ES-I3 (cell line): ENCODE data around the gene GOLGA6L22.
"Not testable (repeated sequence)": the region's sequence is repeated elsewhere in the genome, so short reads cannot be mapped to it uniquely, and the experiment has no call there.

Experiments used
- H3K36me3 ChIP-seq: 2 replicates; pipeline ENCODE4 v1.6.1; 2013; ENCODE audit warnings: mild to moderate bottlenecking, low read length, control low read depth, moderate library complexity; ENCODE audit not compliant: insufficient read depth
- H3K4me1 ChIP-seq: 2 replicates; pipeline ENCODE4 v1.6.1; 2013; ENCODE audit warnings: mild to moderate bottlenecking, control low read depth, low read length; ENCODE audit not compliant: insufficient read depth
- H3K9ac ChIP-seq: 2 replicates; pipeline ENCODE4 v1.6.1; 2013; ENCODE audit warnings: low read depth, mild to moderate bottlenecking, low read length, moderate library complexity
- H3K9me3 ChIP-seq: 2 replicates; pipeline ENCODE4 v1.6.1; 2013; ENCODE audit warnings: mild to moderate bottlenecking, low read length, moderate library complexity; ENCODE audit not compliant: control insufficient read depth, insufficient read depth

GOLGA6L22 gene, protein sequence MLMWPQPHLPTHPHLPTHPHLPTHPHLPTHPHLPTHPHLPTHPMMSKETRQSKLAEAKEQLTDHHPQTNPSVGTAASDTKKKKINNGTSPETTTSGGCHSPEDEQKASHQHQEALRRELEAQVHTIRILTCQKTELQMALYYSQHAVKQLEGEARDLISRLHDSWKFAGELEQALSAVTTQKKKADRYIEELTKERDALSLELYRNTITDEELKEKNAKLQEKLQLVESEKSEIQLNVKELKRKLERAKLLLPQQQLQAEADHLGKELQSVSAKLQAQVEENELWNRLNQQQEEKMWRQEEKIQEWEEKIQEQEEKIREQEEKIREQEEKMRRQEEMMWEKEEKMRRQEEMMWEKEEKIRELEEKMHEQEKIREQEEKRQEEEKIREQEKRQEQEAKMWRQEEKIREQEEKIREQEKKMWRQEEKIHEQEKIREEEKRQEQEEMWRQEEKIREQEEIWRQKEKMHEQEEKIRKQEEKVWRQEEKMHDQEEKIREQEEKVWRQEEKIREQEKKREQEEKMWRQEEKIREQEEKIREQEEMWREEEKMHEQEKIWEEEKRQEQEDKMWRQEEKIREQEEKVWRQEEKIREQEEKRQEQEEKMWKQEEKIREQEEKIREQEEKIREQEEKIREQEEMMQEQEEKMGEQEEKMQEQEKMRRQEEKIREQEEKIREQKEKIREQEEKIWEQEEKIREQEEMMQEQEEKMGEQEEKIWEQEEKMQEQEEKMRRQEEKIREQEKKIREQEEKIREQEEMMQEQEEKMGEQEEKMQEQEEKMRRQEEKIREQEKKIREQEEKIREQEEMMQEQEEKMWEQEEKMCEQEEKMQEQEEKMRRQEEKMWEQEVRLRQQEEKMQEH

DNA sequence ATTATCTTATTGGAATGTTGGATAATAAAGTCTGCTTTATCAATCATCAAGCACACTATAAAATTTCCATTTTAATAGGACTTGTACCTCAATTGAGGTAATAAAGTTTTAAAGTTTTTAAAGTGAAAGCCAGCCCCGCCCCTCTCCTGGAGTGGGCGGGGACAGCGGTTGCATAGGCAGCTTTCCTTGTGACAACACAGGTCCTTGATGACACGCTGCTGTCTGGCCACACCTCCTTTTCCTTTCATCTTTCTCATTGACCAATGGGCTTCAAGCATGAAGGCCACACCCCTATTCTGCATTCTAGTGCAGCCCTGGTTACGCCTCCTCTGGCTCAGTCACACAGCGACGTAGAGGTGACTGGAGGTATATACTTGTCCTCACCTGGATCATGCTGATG lies at the start of gene GOLGA6L22:
TSS of gene GOLGA6L22 (plus strand) at position 301 of the 400 bp plus-strand sequence. CDS start at position 392, 91 bp downstream.
- H3K9ac ChIP-seq, H3K36me3 ChIP-seq, H3K4me1 ChIP-seq, H3K9me3 ChIP-seq: not testable (repeated sequence)

DNA sequence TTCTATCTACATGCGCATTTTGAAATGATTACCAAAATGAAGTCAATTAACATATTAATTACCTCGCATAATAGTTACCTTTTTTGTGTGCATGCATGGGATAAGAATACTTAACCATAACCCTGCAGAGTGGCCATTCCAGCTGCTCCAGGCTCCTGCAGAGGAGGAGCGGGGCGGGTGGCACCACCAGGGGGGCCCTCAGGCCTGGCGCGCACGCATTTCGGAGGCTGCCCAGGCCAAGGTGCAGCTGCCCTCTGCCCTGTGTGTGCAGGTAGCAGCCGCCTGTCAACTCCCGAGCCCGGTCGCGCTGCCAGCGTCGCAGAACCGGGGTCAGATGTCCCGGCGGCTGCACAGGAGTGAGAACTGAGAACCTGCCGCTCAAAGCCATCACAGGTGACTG lies 41.4 kb upstream of the GOLGA6L22 start:
- H3K4me1 ChIP-seq, H3K36me3 ChIP-seq, H3K9me3 ChIP-seq: not testable (repeated sequence)

GRCh38 chr15:22417795-22418194 lies 40.9 kb upstream of the GOLGA6L22 start:
- H3K9ac ChIP-seq, H3K9me3 ChIP-seq, H3K36me3 ChIP-seq, H3K4me1 ChIP-seq: not testable (repeated sequence)

More for the DNA sequence above, 41.4 kb upstream of the GOLGA6L22 start:
- H3K9ac ChIP-seq = not testable (repeated sequence)

DNA sequence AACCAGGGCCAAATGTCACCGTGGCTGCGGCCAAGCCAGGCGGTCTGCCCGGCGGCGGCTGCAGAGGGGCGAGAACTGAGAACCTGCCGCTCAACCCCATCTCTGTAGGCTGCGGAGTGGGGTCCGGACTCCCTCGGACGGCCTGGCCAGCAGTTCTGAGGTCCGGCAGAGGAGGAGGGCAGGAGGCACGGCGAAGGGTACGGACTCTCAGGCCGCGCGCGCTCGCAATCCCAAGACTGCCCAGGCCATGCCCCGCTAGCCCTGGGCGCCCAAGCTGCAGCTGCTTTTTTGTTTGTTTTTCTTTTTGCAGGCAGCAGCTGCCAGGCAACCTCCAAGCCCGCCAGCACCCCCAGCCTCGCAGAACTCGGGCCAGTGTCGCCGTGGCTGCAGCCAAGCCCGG lies 40.5 kb upstream of the GOLGA6L22 start:
- not testable (repeated sequence) for H3K9me3 ChIP-seq, H3K9ac ChIP-seq, H3K4me1 ChIP-seq, H3K36me3 ChIP-seq

GRCh38 chr15:22418666-22419065 lies 40.0 kb upstream of the GOLGA6L22 start:
- H3K36me3 ChIP-seq, H3K9ac ChIP-seq, H3K4me1 ChIP-seq, H3K9me3 ChIP-seq: not testable (repeated sequence)

- H3K9ac ChIP-seq, H3K9me3 ChIP-seq, H3K4me1 ChIP-seq, H3K36me3 ChIP-seq: not testable (repeated sequence)
Measured at GRCh38 chr15:22420340-22420739, 38.4 kb upstream of the GOLGA6L22 start.

DNA sequence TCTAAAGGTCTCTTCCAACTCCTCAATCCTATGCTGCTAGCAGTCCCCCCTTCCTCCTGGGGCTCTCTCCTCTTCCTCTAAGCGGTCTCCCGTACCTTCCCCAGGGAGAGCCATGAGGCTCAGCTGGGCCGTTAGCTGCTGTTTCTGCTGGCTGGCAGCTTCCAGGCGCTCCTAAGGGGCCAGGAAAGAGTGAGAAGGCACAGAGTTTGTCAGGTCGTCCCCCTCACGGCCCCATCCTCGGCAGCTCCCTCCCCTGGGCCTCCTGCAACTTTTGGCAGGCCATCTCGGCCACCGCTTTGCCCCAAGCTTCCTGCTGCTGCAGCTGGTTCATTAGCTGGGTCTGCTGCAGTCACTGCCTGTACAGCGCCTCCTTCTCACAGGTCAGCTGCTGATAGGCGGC lies 29.3 kb upstream of the GOLGA6L22 start:
- H3K9me3 ChIP-seq, H3K9ac ChIP-seq, H3K36me3 ChIP-seq, H3K4me1 ChIP-seq: not testable (repeated sequence)

GRCh38 chr15:22431687-22432086 lies 27.0 kb upstream of the GOLGA6L22 start:
- not testable (repeated sequence) for H3K4me1 ChIP-seq, H3K9ac ChIP-seq, H3K36me3 ChIP-seq, H3K9me3 ChIP-seq

GRCh38 chr15:22494490-22495113 lies 35.9 kb downstream of the GOLGA6L22 start:
- peak overlapping the region; percentile 20; the same call in 1 of the 2 replicates for H3K9ac ChIP-seq
- not testable (repeated sequence) for H3K36me3 ChIP-seq, H3K4me1 ChIP-seq, H3K9me3 ChIP-seq

DNA sequence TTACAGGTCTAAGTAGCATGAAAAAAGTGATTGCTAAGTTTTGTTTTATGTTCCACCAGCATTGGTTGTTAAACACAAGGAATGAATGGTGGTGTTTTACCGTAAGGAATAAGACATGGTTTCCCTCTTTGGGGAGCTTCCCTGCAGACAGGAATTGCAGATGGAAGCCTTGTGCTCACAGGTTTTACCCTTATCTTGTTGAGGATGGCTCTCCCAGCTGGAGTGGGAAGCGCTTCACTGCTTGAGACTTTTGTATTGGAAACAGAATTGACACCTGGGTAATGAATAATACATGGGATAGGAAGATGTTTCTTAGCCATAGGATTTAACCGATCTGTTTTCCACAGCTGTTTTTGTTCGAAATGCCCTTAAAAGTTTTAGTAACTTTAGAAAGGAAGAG lies 38.5 kb downstream of the GOLGA6L22 start:
- not testable (repeated sequence) for H3K4me1 ChIP-seq, H3K36me3 ChIP-seq, H3K9ac ChIP-seq, H3K9me3 ChIP-seq

DNA sequence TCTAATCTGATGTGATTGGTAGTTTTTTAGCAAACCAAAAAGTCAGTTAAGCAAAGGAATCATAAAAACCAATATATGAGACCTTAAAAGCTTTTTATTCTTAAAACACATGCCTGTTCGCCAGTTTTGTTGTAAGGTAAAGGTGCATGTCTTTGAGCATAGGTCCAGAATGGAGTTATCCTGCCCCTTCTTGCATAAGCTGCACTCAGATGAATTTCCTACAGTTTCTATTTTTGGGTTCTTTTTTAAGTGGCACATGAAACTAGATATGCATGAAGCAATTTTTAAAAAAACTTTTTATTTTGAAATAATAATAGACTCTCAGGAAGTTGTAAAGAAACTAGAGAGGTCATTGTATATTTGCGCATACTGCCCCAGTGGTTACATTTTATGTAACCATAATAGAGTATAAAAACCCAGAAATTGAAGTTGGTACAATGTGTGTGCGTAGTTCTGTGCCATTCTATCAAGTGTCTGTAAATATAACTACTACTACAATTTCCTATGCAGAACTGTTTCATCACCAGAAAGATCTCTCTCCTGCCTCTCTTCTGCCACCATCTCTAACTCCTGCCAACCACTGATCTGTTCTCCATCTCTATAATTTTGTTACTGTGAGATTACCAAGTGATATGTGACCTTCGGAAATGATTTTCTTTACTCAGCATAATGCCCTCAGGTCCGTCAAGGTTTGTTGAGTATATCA lies 39.7 kb downstream of the GOLGA6L22 start:
- H3K9ac ChIP-seq, H3K4me1 ChIP-seq, H3K36me3 ChIP-seq, H3K9me3 ChIP-seq: not testable (repeated sequence)

- H3K9ac ChIP-seq, H3K36me3 ChIP-seq: not testable (repeated sequence)
Measured at GRCh38 chr15:22502272-22502671, 43.6 kb downstream of the GOLGA6L22 start.

DNA sequence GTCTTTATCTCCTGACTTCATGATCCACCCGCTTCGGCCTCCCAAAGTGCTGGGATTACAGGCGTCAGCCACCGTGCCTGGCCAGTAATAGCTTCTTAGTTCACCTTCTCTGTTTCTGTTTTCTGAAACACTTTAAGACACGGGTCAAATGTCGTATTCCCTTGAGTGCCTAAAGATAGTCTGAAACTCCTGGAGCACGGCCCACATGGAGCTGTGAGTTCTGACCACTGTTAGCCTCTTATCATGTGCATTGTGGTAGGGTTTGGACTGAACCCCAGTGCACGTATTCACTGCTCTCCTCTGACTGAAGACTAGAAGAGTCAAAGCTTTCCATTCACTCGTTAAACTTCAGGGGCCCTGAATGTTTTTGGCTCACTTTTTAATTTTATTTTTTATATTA lies 48.3 kb downstream of the GOLGA6L22 start:
- H3K9ac ChIP-seq, H3K9me3 ChIP-seq, H3K4me1 ChIP-seq, H3K36me3 ChIP-seq: not testable (repeated sequence)

More at GRCh38 chr15:22502272-22502671, 43.6 kb downstream of the GOLGA6L22 start:
- not testable (repeated sequence) for H3K9me3 ChIP-seq, H3K4me1 ChIP-seq

GRCh38 chr15:22516140-22516539 lies 57.4 kb downstream of the GOLGA6L22 start:
- not testable (repeated sequence) for H3K36me3 ChIP-seq, H3K9ac ChIP-seq, H3K9me3 ChIP-seq, H3K4me1 ChIP-seq
